Stimulated activated CD8-positive, alpha-beta memory T cell treated with anti-CD3 and anti-CD28 coated beads, Interleukin-15, amount 100 ng/mL, for 1 hour (primary cell): ENCODE measurements around the gene DFFB.

Experiments
- DNase-seq: peaks from one replicate; pipeline ENCODE4 v3.0.0-alpha.2; 2020; ENCODE audit warnings: low read depth

DFFB gene

DNA sequence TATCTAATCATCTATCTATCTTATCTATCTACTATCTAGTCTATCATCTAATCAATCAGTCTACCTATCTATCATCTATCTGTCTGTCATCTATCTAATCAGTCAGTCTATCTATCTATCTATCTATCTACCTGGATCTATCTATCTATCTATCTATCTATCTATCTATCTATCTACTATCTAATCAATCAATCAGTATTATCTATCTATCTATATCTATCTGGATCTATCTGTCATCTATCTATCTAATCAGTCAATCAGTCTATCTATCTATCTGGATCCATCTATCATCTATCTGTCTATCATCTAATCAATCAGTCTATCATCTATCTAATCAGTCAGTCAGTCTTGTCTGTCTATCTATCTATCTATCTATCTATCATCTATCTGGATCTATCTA is 69.7 kb downstream of the DFFB start:
- DNase-seq = no peak

DNA sequence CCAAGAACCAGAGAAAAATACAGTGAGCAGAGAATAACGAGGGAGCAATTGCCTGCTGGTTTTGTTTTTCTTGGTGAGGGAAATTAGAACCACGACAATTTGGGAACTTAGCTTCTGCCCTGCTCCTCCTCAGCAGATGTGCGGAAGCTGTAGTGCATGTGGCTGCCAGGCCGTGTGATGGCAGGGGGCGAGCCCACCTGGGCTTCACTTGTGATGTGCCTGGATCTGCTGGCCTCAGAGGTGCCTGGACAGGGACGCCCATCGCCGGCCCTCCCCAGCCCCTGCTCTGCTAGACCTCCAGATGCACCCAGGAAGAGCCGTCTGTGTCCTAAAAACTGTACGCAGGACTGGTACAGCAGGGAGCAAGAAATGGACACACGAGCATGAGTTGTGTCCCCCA is 71.3 kb downstream of the DFFB start:
- no peak for DNase-seq

GRCh38 chr1:3929126-3929525 is 71.8 kb downstream of the DFFB start:
- DNase-seq = no peak

GRCh38 chr1:3930301-3931006 is 73.2 kb downstream of the DFFB start:
- DNase-seq = no peak

GRCh38 chr1:3931007-3931912 is 74.0 kb downstream of the DFFB start:
- DNase-seq = no peak

- no peak for DNase-seq
Observed at GRCh38 chr1:3932156-3932919, 75.1 kb downstream of the DFFB start.
